Stimulated activated memory B cell treated with anti-CD40 and anti-IgM and Interleukin-4, amounts not matched to agents 10 μg/mL and 1 μg/mL and 100 μg/mL, for 72 hours (primary cell): ENCODE measurements around the gene ZC3H7B.

Source experiments
- ATAC-seq: fragments of 150-1000 bp; cut with Tn5 transposase; 2 replicates; pipeline ENCODE4 v1.10.0; 2021
- H3K27ac Mint-ChIP-seq: one replicate; pipeline ENCODE4 v1.8.0; 2022; ENCODE audit warnings: mild to moderate bottlenecking, mixed read lengths
- H3K27me3 Mint-ChIP-seq: one replicate; pipeline ENCODE4 v1.8.0; 2022; ENCODE audit warnings: mixed read lengths
- H3K36me3 Mint-ChIP-seq: one replicate; pipeline ENCODE4 v1.8.0; 2022; ENCODE audit warnings: mixed read lengths
- H3K4me1 Mint-ChIP-seq: one replicate; pipeline ENCODE4 v1.8.0; 2022; ENCODE audit warnings: mixed read lengths
- H3K4me3 Mint-ChIP-seq: one replicate; pipeline ENCODE4 v1.8.0; 2022; ENCODE audit warnings: mild to moderate bottlenecking, moderate library complexity, mixed read lengths
- H3K9me3 Mint-ChIP-seq: one replicate; pipeline ENCODE4 v1.8.0; 2022; ENCODE audit warnings: mixed read lengths

Gene ZC3H7B

GRCh38 chr22:41302021-41302767 is 869 bp downstream of the ZC3H7B start:
- Mint-ChIP-seq H3K27ac (peak overlapping the region; percentile 74), H3K36me3 (peaks cover 6% of the 10 kb centered on the region), H3K4me3 (peak overlapping the region; percentile 78), H3K9me3 (no peaks in the 10 kb centered on the region), H3K27me3 (no peaks in the 10 kb centered on the region), H3K4me1 (peaks cover 30% of the 10 kb centered on the region)
- peak; percentile 9 for ATAC-seq

GRCh38 chr22:41302811-41303210 is 1.5 kb downstream of the ZC3H7B start:
- peak overlapping the region; percentile 78 for H3K4me3 Mint-ChIP-seq
- H3K27ac Mint-ChIP-seq = peak overlapping the region; percentile 74
- no peak for ATAC-seq
- H3K9me3 Mint-ChIP-seq = no peaks in the 10 kb centered on the region
- H3K4me1 Mint-ChIP-seq = peaks cover 34% of the 10 kb centered on the region
- H3K36me3 Mint-ChIP-seq = peaks cover 12% of the 10 kb centered on the region
- no peaks in the 10 kb centered on the region for H3K27me3 Mint-ChIP-seq

GRCh38 chr22:41305646-41306045 is 4.3 kb downstream of the ZC3H7B start:
- Mint-ChIP-seq H3K36me3 (peaks cover 29% of the 10 kb centered on the region), H3K27ac (no peak overlapping the region), H3K4me1 (peaks cover 41% of the 10 kb centered on the region), H3K9me3 (no peaks in the 10 kb centered on the region), H3K27me3 (no peaks in the 10 kb centered on the region), H3K4me3 (no peak overlapping the region)
- ATAC-seq = no peak

GRCh38 chr22:41308054-41308453 is 6.7 kb downstream of the ZC3H7B start:
- Mint-ChIP-seq H3K9me3 (no peaks in the 10 kb centered on the region), H3K4me1 (peaks cover 40% of the 10 kb centered on the region), H3K27me3 (no peaks in the 10 kb centered on the region), H3K27ac (no peak overlapping the region), H3K36me3 (peaks cover 37% of the 10 kb centered on the region), H3K4me3 (no peak overlapping the region)
- ATAC-seq = no peak

- Mint-ChIP-seq H3K27me3 (no peaks in the 10 kb centered on the region), H3K4me3 (no peak overlapping the region), H3K27ac (no peak overlapping the region), H3K4me1 (peaks cover 35% of the 10 kb centered on the region), H3K36me3 (peaks cover 37% of the 10 kb centered on the region), H3K9me3 (no peaks in the 10 kb centered on the region)
- no peak for ATAC-seq
Measured at GRCh38 chr22:41308544-41308947, 7.2 kb downstream of the ZC3H7B start.

GRCh38 chr22:41310336-41310735 is 9.0 kb downstream of the ZC3H7B start:
- Mint-ChIP-seq H3K27me3 (no peaks in the 10 kb centered on the region), H3K4me1 (peaks cover 26% of the 10 kb centered on the region), H3K36me3 (peaks cover 32% of the 10 kb centered on the region), H3K9me3 (no peaks in the 10 kb centered on the region), H3K27ac (no peak overlapping the region), H3K4me3 (no peak overlapping the region)
- no peak for ATAC-seq

GRCh38 chr22:41311487-41311886 is 10.2 kb downstream of the ZC3H7B start:
- ATAC-seq = no peak
- Mint-ChIP-seq H3K27me3 (no peaks in the 10 kb centered on the region), H3K9me3 (no peaks in the 10 kb centered on the region), H3K4me3 (no peak overlapping the region), H3K4me1 (peaks cover 26% of the 10 kb centered on the region), H3K36me3 (peaks cover 32% of the 10 kb centered on the region), H3K27ac (no peak overlapping the region)

GRCh38 chr22:41314821-41315220 is 13.5 kb downstream of the ZC3H7B start:
- no peak for ATAC-seq
- Mint-ChIP-seq H3K36me3 (peaks cover 15% of the 10 kb centered on the region), H3K9me3 (no peaks in the 10 kb centered on the region), H3K27ac (no peak overlapping the region), H3K4me3 (no peak overlapping the region), H3K27me3 (no peaks in the 10 kb centered on the region), H3K4me1 (peaks cover 16% of the 10 kb centered on the region)

- Mint-ChIP-seq H3K27me3 (no peaks in the 10 kb centered on the region), H3K36me3 (peaks cover 20% of the 10 kb centered on the region), H3K4me3 (no peak overlapping the region), H3K27ac (no peak overlapping the region), H3K4me1 (peaks cover 16% of the 10 kb centered on the region), H3K9me3 (no peaks in the 10 kb centered on the region)
- ATAC-seq = no peak
Measured at GRCh38 chr22:41315586-41315985, 14.3 kb downstream of the ZC3H7B start.

- H3K4me1 Mint-ChIP-seq = peaks cover 6% of the 10 kb centered on the region
- ATAC-seq = no peak
- no peak overlapping the region for H3K4me3 Mint-ChIP-seq
- H3K36me3 Mint-ChIP-seq = peaks cover 55% of the 10 kb centered on the region
- no peaks in the 10 kb centered on the region for H3K9me3 Mint-ChIP-seq
- no peak overlapping the region for H3K27ac Mint-ChIP-seq
- H3K27me3 Mint-ChIP-seq = no peaks in the 10 kb centered on the region
Measured at GRCh38 chr22:41320416-41321240, 19.3 kb downstream of the ZC3H7B start.

- no peaks in the 10 kb centered on the region for H3K9me3 Mint-ChIP-seq
- no peaks in the 10 kb centered on the region for H3K4me1 Mint-ChIP-seq
- no peak overlapping the region for H3K27ac Mint-ChIP-seq
Measured at GRCh38 chr22:41324821-41325528, 23.6 kb downstream of the ZC3H7B start.

GRCh38 chr22:41327124-41327523 is 25.8 kb downstream of the ZC3H7B start:
- ATAC-seq = no peak
- Mint-ChIP-seq H3K9me3 (no peaks in the 10 kb centered on the region), H3K4me3 (no peak overlapping the region), H3K27me3 (no peaks in the 10 kb centered on the region), H3K36me3 (peaks cover 75% of the 10 kb centered on the region), H3K4me1 (no peaks in the 10 kb centered on the region), H3K27ac (no peak overlapping the region)

More at GRCh38 chr22:41324821-41325528, 23.6 kb downstream of the ZC3H7B start:
- no peak overlapping the region for H3K4me3 Mint-ChIP-seq
- ATAC-seq = no peak
- H3K27me3 Mint-ChIP-seq = no peaks in the 10 kb centered on the region
- H3K36me3 Mint-ChIP-seq = peaks cover 81% of the 10 kb centered on the region

GRCh38 chr22:41330169-41330568 is 28.8 kb downstream of the ZC3H7B start:
- Mint-ChIP-seq H3K4me1 (no peaks in the 10 kb centered on the region), H3K27ac (no peak overlapping the region), H3K4me3 (no peak overlapping the region), H3K36me3 (peaks cover 66% of the 10 kb centered on the region), H3K27me3 (no peaks in the 10 kb centered on the region), H3K9me3 (no peaks in the 10 kb centered on the region)
- ATAC-seq = no peak

GRCh38 chr22:41332217-41332939 is 31.1 kb downstream of the ZC3H7B start:
- Mint-ChIP-seq H3K27ac (no peak overlapping the region), H3K36me3 (peaks cover 53% of the 10 kb centered on the region), H3K27me3 (no peaks in the 10 kb centered on the region)

GRCh38 chr22:41333806-41334205 is 32.5 kb downstream of the ZC3H7B start:
- Mint-ChIP-seq H3K27ac (no peak overlapping the region), H3K27me3 (no peaks in the 10 kb centered on the region), H3K4me1 (no peaks in the 10 kb centered on the region), H3K9me3 (no peaks in the 10 kb centered on the region), H3K4me3 (no peak overlapping the region), H3K36me3 (peaks cover 48% of the 10 kb centered on the region)
- no peak for ATAC-seq

More at GRCh38 chr22:41332217-41332939, 31.1 kb downstream of the ZC3H7B start:
- H3K4me1 Mint-ChIP-seq = no peaks in the 10 kb centered on the region
- H3K4me3 Mint-ChIP-seq = no peak overlapping the region
- no peaks in the 10 kb centered on the region for H3K9me3 Mint-ChIP-seq
- no peak for ATAC-seq
